Neural progenitor cell (in vitro differentiated cells): ENCODE data around the gene PCSK2. TPM values are rescaled to one million over a fixed set of nuclear protein-coding genes. Genes with fewer than 3 reads are reported as not detected.

ENCODE experiments used
- DNase-seq: peaks from one replicate; pipeline ENCODE4 v3.0.0-alpha.2; 2016; ENCODE audit warnings: low spot score
- H2AFZ ChIP-seq: fragments of 200-600 bp; sonication (generic); replicated peaks from 2 replicates; pipeline ENCODE4 v1.6.1; 2016; ENCODE audit warnings: antibody characterized with exemption
- H3F3A ChIP-seq: fragments of 200-600 bp; sonication (generic); 2 replicates; pipeline ENCODE4 v1.6.1; 2016; ENCODE audit warnings: antibody characterized with exemption, low read depth
- H3K27ac ChIP-seq: fragments of 200-600 bp; sonication (generic); 2 replicates; pipeline ENCODE4 v1.5.1; 2016; ENCODE audit warnings: mild to moderate bottlenecking
- H3K27me3 ChIP-seq: fragments of 200-600 bp; sonication (generic); 2 replicates; pipeline ENCODE4 v1.6.1; 2016; ENCODE audit warnings: mild to moderate bottlenecking, moderate library complexity
- H3K36me3 ChIP-seq: fragments of 200-600 bp; sonication (generic); 2 replicates; pipeline ENCODE4 v1.5.1; 2016
- H3K4me1 ChIP-seq: fragments of 200-600 bp; sonication (generic); 2 replicates; pipeline ENCODE4 v1.6.1; 2016; ENCODE audit warnings: mixed run types
- H3K4me2 ChIP-seq: fragments of 200-600 bp; sonication (generic); 2 replicates; pipeline ENCODE4 v1.6.1; 2016
- H3K4me3 ChIP-seq: fragments of 200-600 bp; sonication (generic); 2 replicates; pipeline ENCODE4 v1.5.1; 2016
- H3K79me2 ChIP-seq: fragments of 200-600 bp; sonication (generic); 2 replicates; pipeline ENCODE4 v1.6.1; 2016; ENCODE audit warnings: low read depth
- H3K9ac ChIP-seq: fragments of 200-600 bp; sonication (generic); 2 replicates; pipeline ENCODE4 v1.6.1; 2016
- H3K9me3 ChIP-seq: fragments of 200-600 bp; sonication (generic); 2 replicates; pipeline ENCODE4 v1.5.1; 2016; ENCODE audit warnings: low read depth
- H4K20me1 ChIP-seq: fragments of 200-600 bp; sonication (generic); 2 replicates; pipeline ENCODE4 v1.6.1; 2016; ENCODE audit warnings: low read depth
- H3K27ac Mint-ChIP-seq: 3 replicates; pipeline ENCODE4 v1.8.0; 2021; ENCODE audit warnings: mixed read lengths
- H3K27me3 Mint-ChIP-seq: 2 replicates; pipeline ENCODE4 v1.8.0; 2022; ENCODE audit warnings: low read depth, mild to moderate bottlenecking, inconsistent platforms, moderate library complexity, mixed read lengths; ENCODE audit not compliant: insufficient read depth
- H3K36me3 Mint-ChIP-seq: 3 replicates; pipeline ENCODE4 v1.8.0; 2021; ENCODE audit warnings: mixed read lengths
- H3K4me1 Mint-ChIP-seq: 3 replicates; pipeline ENCODE4 v1.8.0; 2021; ENCODE audit warnings: mixed read lengths
- H3K4me3 Mint-ChIP-seq: 3 replicates; pipeline ENCODE4 v1.8.0; 2021; ENCODE audit warnings: mild to moderate bottlenecking, moderate library complexity, mixed read lengths
- H3K9me3 Mint-ChIP-seq: 3 replicates; pipeline ENCODE4 v1.8.0; 2020; ENCODE audit warnings: mixed read lengths
- CTCF ChIP-seq: fragments of 200-600 bp; sonication (generic); IDR thresholded peaks from 2 replicates; pipeline ENCODE4 v1.5.1; 2017; ENCODE audit warnings: antibody characterized with exemption, mild to moderate bottlenecking
- EZH2 ChIP-seq: fragments of 200-600 bp; sonication (generic); IDR thresholded peaks from 2 replicates; pipeline ENCODE4 v1.6.1; 2017; ENCODE audit warnings: antibody characterized with exemption, mild to moderate bottlenecking, moderate library complexity
- EZH2phosphoT487 ChIP-seq: fragments of 200-600 bp; sonication (generic); IDR thresholded peaks from 2 replicates; pipeline ENCODE4 v1.6.1; 2017; ENCODE audit warnings: antibody characterized with exemption
- total RNA-seq: library from RNA; depleted of rRNA; stranded (reverse); fragments of >200 nt; gene quantifications from 2 replicates; pipeline ENCODE4 v1.2.3, GENCODE V29; 2015; ENCODE audit warnings: low replicate concordance

PCSK2 gene
- total RNA-seq, 1 donor from 2014 or later: 0.07 TPM

GRCh38 chr20:17403461-17403860 lies 176.6 kb downstream of the PCSK2 start:
- H3K36me3 Mint-ChIP-seq: no peaks in the 10 kb centered on the region
- H3K4me3 Mint-ChIP-seq: no peak overlapping the region
- H2AFZ ChIP-seq: no peak overlapping the region
- no peak for DNase-seq
- no peaks in the 10 kb centered on the region for H3K27me3 ChIP-seq
- H3K36me3 ChIP-seq: no peaks in the 10 kb centered on the region
- H3K79me2 ChIP-seq: no peaks in the 10 kb centered on the region
- H3F3A ChIP-seq: no peaks in the 10 kb centered on the region
- no peaks in the 10 kb centered on the region for H4K20me1 ChIP-seq
- peaks cover 3% of the 10 kb centered on the region for H3K27me3 Mint-ChIP-seq
- H3K9ac ChIP-seq: no peak overlapping the region
- no peaks in the 10 kb centered on the region for H3K9me3 ChIP-seq
- H3K27ac ChIP-seq: no peak overlapping the region
- no peaks in the 10 kb centered on the region for H3K9me3 Mint-ChIP-seq
- H3K27ac Mint-ChIP-seq: no peak overlapping the region
- H3K4me3 ChIP-seq: no peak overlapping the region
- TF ChIP-seq CTCF (no peak), EZH2 (no peak), EZH2phosphoT487 (no peak)
- no peaks in the 10 kb centered on the region for H3K4me1 ChIP-seq
- H3K4me1 Mint-ChIP-seq: peaks cover 3% of the 10 kb centered on the region
- no peak overlapping the region for H3K4me2 ChIP-seq

GRCh38 chr20:17406051-17406590 lies 179.3 kb downstream of the PCSK2 start:
- Histone ChIP-seq H3K79me2 (no peaks in the 10 kb centered on the region), H3K9ac (no peak overlapping the region), H3F3A (no peaks in the 10 kb centered on the region), H3K27me3 (no peaks in the 10 kb centered on the region), H3K4me3 (no peak overlapping the region), H3K9me3 (no peaks in the 10 kb centered on the region), H4K20me1 (no peaks in the 10 kb centered on the region), H3K4me2 (no peak overlapping the region), H3K27ac (no peak overlapping the region), H3K4me1 (no peaks in the 10 kb centered on the region), H3K36me3 (no peaks in the 10 kb centered on the region), H2AFZ (no peak overlapping the region)
- Mint-ChIP-seq H3K4me1 (no peaks in the 10 kb centered on the region), H3K9me3 (no peaks in the 10 kb centered on the region), H3K36me3 (no peaks in the 10 kb centered on the region), H3K4me3 (no peak overlapping the region), H3K27me3 (peaks cover 3% of the 10 kb centered on the region), H3K27ac (no peak overlapping the region)
- TF ChIP-seq EZH2phosphoT487: no peak
- no peak for TF ChIP-seq CTCF
- no peak for TF ChIP-seq EZH2
- no peak for DNase-seq

- H3K27me3 ChIP-seq: no peaks in the 10 kb centered on the region
- no peak for DNase-seq
- H3K4me3 ChIP-seq: no peak overlapping the region
- Mint-ChIP-seq H3K27me3 (peaks cover 3% of the 10 kb centered on the region), H3K4me3 (no peak overlapping the region), H3K27ac (no peak overlapping the region), H3K36me3 (no peaks in the 10 kb centered on the region), H3K9me3 (no peaks in the 10 kb centered on the region), H3K4me1 (no peaks in the 10 kb centered on the region)
- no peak overlapping the region for H3K4me2 ChIP-seq
- H2AFZ ChIP-seq: no peak overlapping the region
- H3K27ac ChIP-seq: no peak overlapping the region
- H3K4me1 ChIP-seq: no peaks in the 10 kb centered on the region
- TF ChIP-seq EZH2phosphoT487: no peak
- no peak for TF ChIP-seq EZH2
- TF ChIP-seq CTCF: no peak
- no peaks in the 10 kb centered on the region for H3F3A ChIP-seq
- no peaks in the 10 kb centered on the region for H3K9me3 ChIP-seq
- no peaks in the 10 kb centered on the region for H3K36me3 ChIP-seq
- H4K20me1 ChIP-seq: no peaks in the 10 kb centered on the region
- H3K79me2 ChIP-seq: no peaks in the 10 kb centered on the region
- H3K9ac ChIP-seq: no peak overlapping the region
Measured at GRCh38 chr20:17407550-17407949, 180.7 kb downstream of the PCSK2 start.
